Motor neuron (in vitro differentiated cells): ENCODE data around the gene IFNL2. TPM values are rescaled to one million over a fixed set of nuclear protein-coding genes. Genes with fewer than 3 reads are reported as not detected.
"Not testable (repeated sequence)": the region's sequence is repeated elsewhere in the genome, so short reads cannot be mapped to it uniquely, and the experiment has no call there.

Experiments
- ATAC-seq, 8 experiments: fragments of 200-7000 bp; cut with Tn5 transposase; replicated peaks in 6 of 8; 2 replicates each; pipeline ENCODE4 v1.8.0; 2021; ENCODE audit warnings: mild to moderate bottlenecking in 8 of 8, moderate library complexity in 8 of 8
- H3K27ac ChIP-seq, 2 donors: fragments of 250-450 bp; sonication (Bioruptor Pico); 2 replicates each; pipeline ENCODE4 v1.9.0; 2021; ENCODE audit warnings: antibody characterized with exemption in 2 of 2, mild to moderate bottlenecking in 2 of 2, moderate library complexity in 1 of 2
- H3K4me1 ChIP-seq, 2 donors: fragments of 250-450 bp; sonication (Bioruptor Pico); replicated peaks in 1 of 2; 2 replicates each; pipeline ENCODE4 v1.6.1; 2021; ENCODE audit warnings: antibody characterized with exemption in 2 of 2, mild to moderate bottlenecking in 2 of 2, moderate library complexity in 1 of 2
- H3K4me3 ChIP-seq, 5 donors: fragments of 250-450 bp; sonication (Bioruptor Pico); 2 replicates each; pipeline ENCODE4 v1.9.0; 2021; ENCODE audit warnings: antibody characterized with exemption in 5 of 5, mild to moderate bottlenecking in 5 of 5, moderate library complexity in 4 of 5
- WGBS, 10 experiments: fragments of 450-650 bp; shearing (Covaris generic); methylation state at CpG; one replicate each; pipeline ENCODE4 v1.0.0; 2022; 5-methylcytosine and 5-hydroxymethylcytosine counted together
- in situ Hi-C, 9 experiments: fragments of 400-800 bp; cut with MboI; loops; one replicate each; pipeline ENCODE4 v1.15.0; 2021; ENCODE audit warnings: low sequenced_read_pairs in 9 of 9, low pct_unique_long_range_greater_than_20kb in 2 of 9; ENCODE audit not compliant: unreplicated experiment in 9 of 9
- total RNA-seq, 8 experiments: library from RNA; unstranded; fragments of 300-600 nt; gene quantifications; 2 replicates each; pipeline versions ENCODE4 v1.2.3 to v1.2.4, GENCODE V29; 2022

Gene IFNL2
- total RNA-seq, 8 experiments from 2014 or later: not detected

GRCh38 chr19:39244410-39245100 is 23.6 kb upstream of the IFNL2 start, which contains the start of gene IFNL3:
IFNL3 (minus strand) TSS chr19:39245006; CDS start chr19:39244967, 39 bp downstream.
- H3K4me1 ChIP-seq, ATAC-seq, H3K4me3 ChIP-seq, in situ Hi-C loops, H3K27ac ChIP-seq: not testable (repeated sequence)
- WGBS, 10 experiments: no CpG with 5 or more reads among the region's 12 CpGs

GRCh38 chr19:39245166-39245565 is 23.0 kb upstream of the IFNL2 start:
- in situ Hi-C loops, H3K4me1 ChIP-seq, H3K27ac ChIP-seq, H3K4me3 ChIP-seq: not testable (repeated sequence)
- no CpG with 5 or more reads among the region's 1 CpG for WGBS, 10 experiments
- peak in 2 of 8 experiments; percentile 12 to 56 for ATAC-seq

- in situ Hi-C loops: no loop called here
- WGBS, 10 experiments: 20% methylated on average over 1 of the region's 42 CpGs; no CpG with 5 or more reads in 9 of the 10 experiments
These were observed 21.1 kb upstream of the IFNL2 start for GRCh38 chr19:39246951-39247669.

GRCh38 chr19:39247701-39248664 is 20.2 kb upstream of the IFNL2 start:
- no peaks in the 10 kb centered on the region for H3K4me1 ChIP-seq
- WGBS, 10 experiments: 2 to 30% (median 9%) methylated on average over 4 to 12 of the region's 92 CpGs; no CpG with 5 or more reads in 7 of the 10 experiments
- ATAC-seq: peak; percentile 60 to 90 (median 84)
- no peak overlapping the region for H3K27ac ChIP-seq
- H3K4me3 ChIP-seq: peak overlapping the region in 1 of 5 donors; percentile 6
- in situ Hi-C loops: no loop called here

More at GRCh38 chr19:39246951-39247669, 21.1 kb upstream of the IFNL2 start:
- Histone ChIP-seq H3K27ac (no peak overlapping the region), H3K4me3 (peak overlapping the region in 2 of 5 donors; percentile 6 to 16), H3K4me1 (no peaks in the 10 kb centered on the region)
- ATAC-seq: peak; percentile 19 to 83 (median 72)

- ATAC-seq: no peak
- WGBS, 10 experiments: 20 to 53% (median 35%) methylated on average over 3 to 8 of the region's 13 CpGs; no CpG with 5 or more reads in 5 of the 10 experiments
- peak within 1 kb of the TSS in 1 of 5 donors; percentile 6 for H3K4me3 ChIP-seq
These were observed 19.4 kb upstream of the IFNL2 start, which contains the start of gene IFNL4 for GRCh38 chr19:39248806-39249205. IFNL4 (minus strand) TSS chr19:39248856.

DNA sequence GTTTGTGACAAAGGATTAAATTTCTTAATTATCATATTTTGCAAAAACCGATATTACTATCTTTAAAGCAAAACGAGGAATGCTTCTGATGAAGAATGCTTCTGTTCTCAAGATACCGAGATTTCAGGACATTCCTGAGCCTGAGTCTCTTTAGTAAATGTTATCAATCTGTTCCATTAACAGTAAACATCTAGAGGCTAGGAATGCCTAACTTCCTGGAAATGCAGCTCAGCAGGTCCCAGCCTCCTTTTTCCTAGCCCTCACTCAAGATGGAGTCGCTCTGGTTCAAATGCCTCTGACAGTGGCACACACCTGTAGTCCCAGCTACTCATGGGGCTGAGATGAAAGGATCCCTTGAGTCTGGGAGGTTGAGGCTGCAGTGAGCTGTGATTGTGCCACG is 17.1 kb upstream of the IFNL2 start:
- WGBS, 10 experiments: 25 to 83% (median 63%) methylated on average over 1 to 4 of the region's 5 CpGs; no CpG with 5 or more reads in 2 of the 10 experiments
- no peak for ATAC-seq
- no peak overlapping the region for H3K27ac ChIP-seq
- in situ Hi-C loops: no loop called here
- no peaks in the 10 kb centered on the region for H3K4me1 ChIP-seq
- H3K4me3 ChIP-seq: no peak overlapping the region

More at GRCh38 chr19:39248806-39249205, 19.4 kb upstream of the IFNL2 start, which contains the start of gene IFNL4:
- Histone ChIP-seq H3K4me1 (no peaks in the 10 kb centered on the region), H3K27ac (no peak within 1 kb of the TSS)
- in situ Hi-C loops: no loop called here

- ATAC-seq: no peak
- WGBS, 10 experiments: 17 to 79% (median 42%) methylated on average over 2 to 3 of the region's 3 CpGs
- in situ Hi-C loops: no loop called here
- Histone ChIP-seq H3K4me3 (no peak overlapping the region), H3K4me1 (no peaks in the 10 kb centered on the region), H3K27ac (no peak overlapping the region)
These were observed 16.4 kb upstream of the IFNL2 start for GRCh38 chr19:39251846-39252245.

DNA sequence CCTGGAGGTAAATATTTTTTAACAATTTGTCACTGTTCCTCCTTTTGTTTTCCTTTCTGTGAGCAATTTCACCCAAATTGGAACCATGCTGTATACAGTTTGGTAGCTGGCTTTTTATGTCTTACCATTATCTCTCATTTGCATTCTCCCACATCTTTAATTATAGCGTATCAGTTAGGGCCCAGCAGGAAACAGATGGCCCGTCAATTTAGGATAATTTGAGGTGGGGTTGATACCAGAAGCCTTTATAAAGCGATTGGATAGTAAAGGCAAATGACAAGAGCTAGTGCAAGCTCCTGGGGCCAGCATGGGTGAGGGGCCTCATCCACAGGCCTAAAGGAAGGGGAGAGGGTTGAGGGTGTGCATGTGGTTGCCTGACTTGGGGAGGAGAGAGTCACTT is 15.7 kb upstream of the IFNL2 start:
- no peak overlapping the region for H3K4me3 ChIP-seq
- ATAC-seq: no peak
- H3K27ac ChIP-seq: no peak overlapping the region
- in situ Hi-C loops: no loop called here
- H3K4me1 ChIP-seq: no peaks in the 10 kb centered on the region
- 5 to 67% (median 46%) methylated on average over 1 to 3 of the region's 3 CpGs; no CpG with 5 or more reads in 2 of the 10 experiments for WGBS, 10 experiments

DNA sequence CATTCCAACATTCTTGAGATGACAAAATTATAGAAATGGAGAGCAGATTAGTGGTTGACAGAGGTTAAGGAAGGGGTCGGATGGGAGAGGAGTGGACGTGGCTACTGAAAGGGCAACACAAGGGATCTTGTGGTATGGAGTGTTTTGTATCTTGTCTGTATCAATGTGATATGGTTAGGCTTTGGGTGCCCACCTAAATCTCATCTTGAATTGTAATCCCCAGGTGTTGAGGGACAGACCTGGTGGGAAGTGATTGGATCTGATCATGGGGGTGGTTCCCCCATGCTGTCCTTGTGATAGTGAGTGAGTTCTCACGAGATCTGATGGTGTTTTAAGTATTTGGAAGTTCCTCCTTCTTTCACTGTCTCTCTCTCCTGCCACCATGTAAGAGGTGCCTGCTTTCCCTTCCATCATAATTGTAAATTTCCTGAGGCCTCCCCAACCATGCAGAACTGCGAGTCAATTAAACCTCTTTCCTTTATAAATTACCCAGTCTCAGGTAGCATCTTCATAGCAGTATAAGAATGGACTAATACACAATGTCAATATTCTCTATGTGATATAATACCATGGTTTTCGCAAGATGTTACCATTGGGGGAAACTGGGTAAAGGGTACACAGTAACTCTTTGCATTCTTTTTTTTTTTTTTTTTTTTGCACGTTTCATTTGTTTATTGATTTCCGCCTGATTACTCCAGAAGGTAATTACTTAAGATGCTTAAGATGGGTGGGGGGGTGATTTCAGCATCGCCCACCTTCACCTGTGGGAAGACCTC is 14.6 kb upstream of the IFNL2 start:
- Histone ChIP-seq H3K27ac (no peak overlapping the region), H3K4me3 (no peak overlapping the region), H3K4me1 (peaks cover 6% of the 10 kb centered on the region in 2 donors)
- ATAC-seq: no peak
- in situ Hi-C loops: no loop called here
- 32 to 84% (median 59%) methylated on average over 3 to 6 of the region's 8 CpGs; no CpG with 5 or more reads in 1 of the 10 experiments for WGBS, 10 experiments

DNA sequence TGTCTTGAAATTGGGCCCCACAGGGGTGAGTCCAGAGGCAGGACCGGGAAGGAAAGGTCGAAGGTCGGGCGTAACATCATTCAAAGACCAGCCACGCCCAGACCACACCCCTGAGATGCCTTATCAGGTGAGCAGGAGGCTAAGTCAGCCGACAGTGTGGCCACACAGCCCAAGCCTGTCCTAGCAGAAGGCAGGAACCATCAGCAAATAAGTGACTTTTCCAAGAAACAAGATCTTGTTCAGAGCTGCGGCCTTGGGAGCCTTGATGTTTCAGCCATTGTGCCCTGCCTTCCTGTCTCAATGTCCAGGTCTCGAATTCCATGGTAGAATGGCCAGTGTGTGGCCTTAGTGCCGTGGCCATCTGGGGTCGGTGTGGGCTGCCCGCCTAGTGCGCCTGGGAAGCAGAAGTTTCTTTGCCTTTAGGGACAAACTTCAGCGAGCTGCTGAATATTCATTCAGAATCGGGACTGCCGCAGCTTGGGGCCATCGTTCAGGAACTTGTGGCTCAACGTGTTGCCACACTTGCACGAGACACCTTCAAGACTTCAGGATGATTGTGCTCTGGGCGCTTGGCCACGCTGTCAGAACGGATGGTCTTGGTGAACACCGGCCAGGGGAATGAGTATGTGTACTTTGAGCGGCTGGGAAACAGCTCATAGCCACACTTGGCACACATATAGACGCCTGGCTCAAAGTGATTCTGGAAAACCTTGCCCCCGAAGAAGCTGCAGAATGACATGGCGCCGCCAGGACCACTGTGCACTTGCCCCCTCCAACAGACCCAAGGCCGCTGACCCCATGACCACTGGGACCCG is 13.5 kb upstream of the IFNL2 start:
- Histone ChIP-seq H3K4me3 (no peak overlapping the region), H3K4me1 (peaks cover 6% of the 10 kb centered on the region in 2 donors), H3K27ac (no peak overlapping the region)
- no peak for ATAC-seq
- in situ Hi-C loops: no loop called here
- 40 to 100% (median 69%) methylated on average over 1 to 14 of the region's 29 CpGs; no CpG with 5 or more reads in 1 of the 10 experiments for WGBS, 10 experiments

- WGBS, 10 experiments: 90 to 100% (median 100%) methylated on average over 1 to 2 of the region's 4 CpGs; no CpG with 5 or more reads in 5 of the 10 experiments
- no peak overlapping the region for H3K27ac ChIP-seq
- in situ Hi-C loops: no loop called here
- H3K4me1 ChIP-seq: peaks cover 6% of the 10 kb centered on the region in 2 donors
- no peak overlapping the region for H3K4me3 ChIP-seq
- ATAC-seq: no peak
These were observed 11.0 kb upstream of the IFNL2 start for GRCh38 chr19:39257227-39257626.
